Upper lobe of left lung (tissue), 4 donors: ENCODE results near the gene RERE.
A peak's percentile ranks its signal among the peaks of the same experiment; 100 is the strongest.

Experiments used
- EP300 ChIP-seq, 4 donors: sonication (generic); formaldehyde crosslinking; IDR thresholded peaks; one replicate each; pipeline ENCODE4 v1.5.1; 2017; ENCODE audit warnings: antibody characterized with exemption in 4 of 4, control low read depth in 2 of 4
- POLR2A ChIP-seq, 4 donors: fragments of 450-650 bp; IDR thresholded peaks; one replicate each; pipeline ENCODE4 v1.5.1; 2016 to 2017; ENCODE audit warnings: antibody characterized with exemption in 4 of 4, mild to moderate bottlenecking in 2 of 4
- POLR2AphosphoS5 ChIP-seq, 2 donors: sonication (generic); formaldehyde crosslinking; IDR thresholded peaks; one replicate each; pipeline ENCODE4 v1.5.1; 2017; ENCODE audit warnings: antibody characterized with exemption in 2 of 2

DNA sequence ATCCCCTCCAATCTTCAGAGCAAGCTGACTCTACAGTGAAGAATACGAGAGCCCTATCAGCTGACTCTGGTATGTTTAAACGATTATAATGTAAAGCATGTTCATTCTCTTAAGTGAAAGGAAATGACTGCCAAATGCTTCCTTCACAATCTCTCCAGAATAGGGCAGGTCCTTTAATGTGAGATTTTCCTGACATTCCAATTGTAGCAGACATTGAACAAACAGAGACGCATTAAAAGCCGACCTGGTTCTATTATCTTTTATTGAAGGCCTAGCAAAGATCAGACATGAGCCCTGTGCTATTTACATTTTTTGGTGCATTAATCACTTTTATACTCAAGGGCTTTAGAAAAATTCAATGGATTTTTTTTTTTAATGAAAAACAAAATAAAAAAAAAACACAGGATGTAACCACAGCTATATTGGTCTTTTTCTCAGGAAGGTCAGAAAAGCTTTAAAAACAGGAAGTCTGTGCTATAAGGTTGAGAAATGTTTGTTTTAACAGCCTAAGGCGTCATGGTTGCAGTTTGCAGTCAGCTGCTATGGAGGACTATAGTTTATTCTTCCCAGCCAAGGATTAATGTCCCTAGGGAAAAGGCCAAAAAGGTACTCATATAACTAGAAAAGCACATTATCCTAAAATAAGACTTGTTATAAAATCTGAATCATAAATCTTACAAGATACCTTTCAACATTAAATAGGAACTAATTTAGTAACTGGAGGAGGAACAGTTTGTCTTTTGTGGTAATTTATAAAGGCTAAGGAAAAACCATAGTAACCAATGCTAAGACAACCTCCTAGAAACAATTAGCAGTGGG is 104.8 kb downstream of the RERE start:
- TF ChIP-seq POLR2AphosphoS5 (IDR thresholded peaks at IDR 0.05) (no peak), EP300 (IDR thresholded peaks at IDR 0.05) (peak in 1 of 4 donors; percentile 42), POLR2A (IDR thresholded peaks at IDR 0.05) (no peak)
